BLaER1 treated with 17β-estradiol and CSF1 and Interleukin-3, amounts not matched to agents 10 nM and 100 nM (cell line): ENCODE measurements around the gene ZNF436.

Experiments
- H3K27ac ChIP-seq, 11 experiments: shearing (Covaris generic); formaldehyde crosslinking; 2 replicates each; pipeline ENCODE4 v1.8.1; 2022
- H3K27me3 ChIP-seq, 11 experiments: shearing (Covaris generic); formaldehyde crosslinking; 2 replicates each; pipeline ENCODE4 v1.8.1; 2022
- H3K36me3 ChIP-seq, 11 experiments: shearing (Covaris generic); formaldehyde crosslinking; 2 replicates each; pipeline ENCODE4 v1.8.1; 2022
- H3K4me1 ChIP-seq, 10 experiments: shearing (Covaris generic); formaldehyde crosslinking; 2 replicates each; pipeline ENCODE4 v1.8.1; 2022
- H3K4me2 ChIP-seq, 11 experiments: shearing (Covaris generic); formaldehyde crosslinking; 2 replicates each; pipeline ENCODE4 v1.8.1; 2022
- H3K4me3 ChIP-seq, 10 experiments: shearing (Covaris generic); formaldehyde crosslinking; 2 replicates each; pipeline ENCODE4 v1.8.1; 2022
- H3K9ac ChIP-seq, 11 experiments: shearing (Covaris generic); formaldehyde crosslinking; 2 replicates each; pipeline ENCODE4 v1.8.1; 2022
- H3K9me3 ChIP-seq, 11 experiments: shearing (Covaris generic); formaldehyde crosslinking; replicated peaks in 1 of 11; 2 replicates each; pipeline ENCODE4 v1.8.1; 2022
- H4K20me1 ChIP-seq, 11 experiments: shearing (Covaris generic); formaldehyde crosslinking; 2 replicates each; pipeline ENCODE4 v1.8.1; 2022
- Cebpa-rat ChIP-seq, 11 experiments: shearing (Covaris generic); IDR thresholded peaks; 2 replicates each; pipeline ENCODE4 v1.8.1; 2022

The ZNF436 gene

DNA sequence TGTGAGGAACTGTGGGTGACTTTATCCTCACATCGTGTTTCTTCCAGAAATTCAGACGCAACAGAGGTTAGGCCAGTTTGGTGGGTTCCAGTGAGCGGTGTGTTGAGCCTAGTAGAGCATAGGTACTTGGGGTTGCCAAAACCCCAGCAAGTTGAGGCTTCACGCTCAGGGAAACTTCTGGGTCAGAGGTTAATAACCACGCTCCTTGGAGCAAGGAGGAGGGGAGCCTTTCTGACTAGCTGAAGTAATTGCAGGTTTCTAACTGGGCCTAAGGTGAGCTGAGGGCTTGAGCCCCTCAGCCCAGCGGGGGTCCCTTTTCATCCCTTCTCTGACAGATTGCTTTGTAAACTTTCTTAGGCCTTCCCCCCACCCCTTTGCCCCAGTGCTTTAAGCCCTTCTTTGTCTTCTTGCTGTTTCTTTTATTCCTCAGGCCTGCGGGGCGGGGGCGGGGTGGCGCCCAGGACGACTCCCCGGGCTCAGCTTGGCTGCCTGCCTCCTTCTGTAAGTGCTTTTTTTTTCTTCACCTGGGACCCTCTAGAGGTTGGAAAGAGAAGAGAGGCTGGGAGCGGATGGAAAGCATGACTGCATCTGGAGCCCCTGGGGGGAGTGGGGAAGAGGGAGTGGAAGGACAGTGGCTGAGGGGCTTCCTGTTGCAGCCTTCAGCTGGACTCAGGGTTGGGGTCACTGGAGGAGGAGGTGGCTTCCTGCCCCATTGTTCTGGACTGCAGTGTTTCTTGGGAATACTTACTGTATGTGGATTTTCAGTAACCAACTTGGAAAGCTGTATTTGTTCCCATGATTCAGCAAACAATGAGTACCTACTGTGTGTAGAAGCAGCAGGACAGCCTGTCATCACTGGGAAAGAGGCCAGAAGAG is 1.3 kb upstream of the ZNF436 start:
- Histone ChIP-seq H3K36me3 (peaks cover 10 to 14% (median 12%) of the 10 kb centered on the region in 11 experiments), H4K20me1 (no peaks in the 10 kb centered on the region), H3K9me3 (peaks cover 9 to 13% (median 11%) of the 10 kb centered on the region in 11 experiments), H3K4me3 (peak overlapping the region in 9 of 10 experiments; percentile 6 to 80 (median 76); a peak in 15 of 20 replicates), H3K4me2 (peak overlapping the region; percentile 84 to 97 (median 93)), H3K27ac (peak overlapping the region in 10 of 11 experiments; percentile 85 to 97 (median 93); a peak in 20 of 22 replicates), H3K27me3 (no peaks in the 10 kb centered on the region), H3K9ac (peak overlapping the region; percentile 82 to 96 (median 91); a peak in 20 of 22 replicates), H3K4me1 (peaks cover 37 to 61% (median 45%) of the 10 kb centered on the region in 10 experiments)
- TF ChIP-seq Cebpa-rat (IDR thresholded peaks at IDR 0.05), result no peak

DNA sequence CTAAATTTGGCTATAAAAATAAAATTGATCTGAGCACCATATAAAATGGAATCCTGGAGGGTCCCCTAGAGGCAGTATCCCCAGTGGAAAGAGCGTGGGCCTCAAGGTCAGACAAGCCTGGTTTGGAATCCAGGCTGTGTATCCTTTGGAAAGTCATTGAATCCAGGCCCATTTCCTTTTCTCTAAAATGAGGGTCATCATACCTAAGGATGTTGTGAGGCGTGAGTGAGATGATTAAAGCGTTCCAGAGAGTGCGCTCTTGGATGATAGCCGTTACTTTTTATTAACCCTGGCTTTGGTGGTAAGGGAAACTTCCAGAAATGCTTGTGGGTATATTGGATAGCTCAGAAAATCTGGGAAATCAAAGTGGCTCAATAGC is 683 bp upstream of the ZNF436 start:
- peak overlapping the region; percentile 69 to 94 (median 78); a peak in 19 of 20 replicates for H3K4me3 ChIP-seq
- peaks cover 17 to 21% (median 18%) of the 10 kb centered on the region in 11 experiments for H3K36me3 ChIP-seq
- H3K27ac ChIP-seq, result peak overlapping the region; percentile 85 to 97 (median 93); a peak in 21 of 22 replicates
- H3K9me3 ChIP-seq, result peaks cover 15 to 19% (median 17%) of the 10 kb centered on the region in 11 experiments
- H3K9ac ChIP-seq, result peak overlapping the region; percentile 82 to 96 (median 91)
- H3K4me1 ChIP-seq, result peaks cover 37 to 61% (median 45%) of the 10 kb centered on the region in 10 experiments
- no peaks in the 10 kb centered on the region for H3K27me3 ChIP-seq
- no peaks in the 10 kb centered on the region for H4K20me1 ChIP-seq
- peak overlapping the region; percentile 84 to 97 (median 93) for H3K4me2 ChIP-seq
- TF ChIP-seq Cebpa-rat (IDR thresholded peaks at IDR 0.05), result no peak

DNA sequence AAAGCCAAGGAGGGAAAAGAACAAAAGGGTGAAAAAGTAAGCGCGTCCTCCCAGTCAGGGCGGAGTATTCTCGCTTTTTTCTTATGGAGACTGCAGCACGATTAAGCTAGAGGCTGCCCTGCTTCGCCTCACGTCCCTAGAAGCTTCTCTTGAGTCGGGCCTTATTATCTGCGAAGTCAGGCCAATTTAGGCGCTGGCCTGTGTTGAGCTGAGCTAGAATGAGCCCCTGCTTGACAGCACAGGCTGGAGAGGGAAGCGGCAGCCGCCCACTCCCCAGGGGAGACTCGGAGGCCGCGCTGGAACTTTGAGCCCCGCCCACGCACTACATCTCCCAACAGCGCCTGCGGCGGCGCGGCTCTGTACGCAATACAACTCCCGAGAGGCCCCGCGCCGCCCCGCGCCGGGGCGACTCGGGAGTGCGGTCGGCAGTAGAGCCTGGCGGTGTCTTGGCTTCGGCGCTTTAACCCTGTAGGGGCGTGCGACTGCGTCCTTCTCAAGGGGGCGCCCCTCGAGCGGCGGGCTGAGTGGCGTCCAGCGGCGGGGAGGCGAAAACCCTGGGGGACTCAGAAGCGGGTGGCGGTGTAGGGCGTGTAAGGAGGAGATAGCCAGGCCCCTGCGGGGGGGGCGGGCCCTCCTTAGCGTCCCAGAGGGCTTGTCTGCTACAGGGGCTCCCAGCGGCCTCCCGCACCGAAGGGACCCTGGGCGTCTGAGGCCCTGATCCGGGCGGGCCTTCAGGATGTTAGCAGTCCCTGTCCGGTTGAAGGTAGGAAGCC is 888 bp downstream of the ZNF436 start:
- TF ChIP-seq Cebpa-rat (IDR thresholded peaks at IDR 0.05), result peak in 2 of 11 experiments; percentile 33 to 62; a peak in 1 of 22 replicates
- no peaks in the 10 kb centered on the region for H4K20me1 ChIP-seq
- H3K27me3 ChIP-seq, result no peaks in the 10 kb centered on the region
- H3K27ac ChIP-seq, result peak overlapping the region; percentile 85 to 97 (median 93)
- peak overlapping the region; percentile 84 to 97 (median 93) for H3K4me2 ChIP-seq
- peak overlapping the region; percentile 69 to 94 (median 78) for H3K4me3 ChIP-seq
- H3K36me3 ChIP-seq, result peaks cover 32 to 36% (median 33%) of the 10 kb centered on the region in 11 experiments
- H3K9me3 ChIP-seq, result peaks cover 30 to 35% (median 33%) of the 10 kb centered on the region in 11 experiments
- H3K9ac ChIP-seq, result peak overlapping the region; percentile 82 to 96 (median 91)
- H3K4me1 ChIP-seq, result peaks cover 37 to 56% (median 45%) of the 10 kb centered on the region in 10 experiments

DNA sequence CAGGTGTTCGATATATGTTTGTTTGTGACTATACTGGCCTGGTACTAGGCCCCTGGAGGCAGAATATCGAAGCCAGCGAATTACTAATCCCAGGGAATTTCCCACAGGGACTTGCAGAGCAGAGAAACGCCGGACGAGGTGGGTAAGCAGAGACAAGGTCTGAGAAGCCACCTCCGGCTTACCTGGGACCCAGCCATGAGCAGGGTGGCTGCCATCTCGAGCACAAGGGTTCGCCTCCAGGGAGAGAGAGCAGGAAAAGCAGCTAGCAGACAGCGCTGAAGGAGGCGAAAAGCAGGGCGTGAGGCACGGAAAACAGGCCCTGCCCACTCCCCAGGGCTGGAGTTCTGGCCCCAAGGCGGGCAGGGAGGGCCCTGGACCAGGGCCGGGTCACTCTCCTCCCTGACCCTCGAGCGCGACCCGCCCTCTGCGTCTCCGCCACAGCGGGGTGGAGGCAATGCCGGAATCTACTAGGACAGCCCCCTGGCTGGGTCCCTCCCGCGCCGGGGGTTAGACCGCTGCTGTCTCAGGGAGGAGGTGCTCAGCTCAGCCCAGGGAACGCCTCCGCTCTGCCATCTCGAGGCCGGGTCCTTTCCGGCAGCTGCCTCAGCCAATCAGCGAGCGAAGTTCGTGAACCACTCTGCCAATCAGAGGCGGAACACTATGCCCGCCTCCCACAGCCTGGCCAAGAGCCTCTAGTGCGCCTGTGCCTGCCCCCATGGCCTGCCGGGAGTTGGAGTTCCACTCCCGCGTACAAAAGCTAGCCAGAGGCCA is 1.7 kb downstream of the ZNF436 start:
- Histone ChIP-seq H3K4me3 (peak overlapping the region; percentile 69 to 94 (median 78)), H3K9ac (peak overlapping the region; percentile 82 to 96 (median 91)), H3K36me3 (peaks cover 40 to 44% (median 41%) of the 10 kb centered on the region in 11 experiments), H3K9me3 (peaks cover 38 to 43% (median 41%) of the 10 kb centered on the region in 11 experiments), H3K27ac (peak overlapping the region; percentile 85 to 97 (median 93)), H3K27me3 (no peaks in the 10 kb centered on the region), H3K4me1 (peaks cover 37 to 49% (median 45%) of the 10 kb centered on the region in 10 experiments), H3K4me2 (peak overlapping the region; percentile 84 to 97 (median 94)), H4K20me1 (no peaks in the 10 kb centered on the region)
- no peak for TF ChIP-seq Cebpa-rat (IDR thresholded peaks at IDR 0.05)

DNA sequence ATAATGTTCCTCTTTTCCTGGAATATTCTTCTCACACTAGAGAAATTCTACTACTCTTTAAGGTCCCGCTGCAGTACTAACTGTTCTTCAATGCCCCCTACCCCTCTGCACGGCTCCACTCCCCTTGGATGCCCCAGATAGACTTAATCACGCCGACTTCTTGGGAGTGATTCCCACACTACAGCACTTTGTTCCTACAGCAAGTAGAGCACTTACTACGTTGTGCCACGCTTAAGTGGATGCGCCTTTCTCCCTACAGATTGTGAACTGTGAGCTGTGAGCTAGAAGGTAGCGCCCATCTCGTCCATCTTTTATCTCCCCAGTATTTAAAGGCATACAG is 2.2 kb downstream of the ZNF436 start:
- TF ChIP-seq Cebpa-rat (IDR thresholded peaks at IDR 0.05), result no peak
- Histone ChIP-seq H3K9ac (peak overlapping the region; percentile 82 to 96 (median 91)), H3K4me1 (peaks cover 36 to 43% (median 40%) of the 10 kb centered on the region in 10 experiments), H3K27ac (peak overlapping the region; percentile 69 to 97 (median 93); a peak in 20 of 22 replicates), H3K36me3 (peaks cover 46 to 50% (median 46%) of the 10 kb centered on the region in 11 experiments), H3K9me3 (peaks cover 44 to 48% (median 46%) of the 10 kb centered on the region in 11 experiments), H3K4me2 (peak overlapping the region; percentile 74 to 97 (median 93)), H3K27me3 (peaks cover 0 to 5% (median 0%) of the 10 kb centered on the region in 11 experiments; a peak in 2 of 22 replicates), H3K4me3 (peak overlapping the region; percentile 69 to 94 (median 78)), H4K20me1 (no peaks in the 10 kb centered on the region)

DNA sequence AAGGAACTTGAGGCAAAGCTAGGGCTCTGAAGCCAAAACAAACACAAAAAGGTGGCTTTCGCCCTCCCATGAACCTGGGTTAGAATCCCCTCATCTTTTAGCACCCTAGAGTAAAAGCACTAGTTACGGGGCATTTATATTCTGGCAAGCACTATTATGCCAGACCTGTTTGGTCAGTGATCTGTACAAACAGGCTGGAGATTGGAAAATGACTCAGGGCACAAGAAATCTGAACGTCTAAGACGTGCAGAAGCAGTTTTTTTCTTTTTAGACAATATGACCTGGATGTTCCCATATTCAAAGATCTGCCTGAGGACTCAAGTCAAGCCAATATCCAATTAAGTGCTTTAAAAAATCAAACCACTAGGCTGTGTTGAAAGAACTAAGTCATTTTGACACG is 3.0 kb downstream of the ZNF436 start:
- H3K9ac ChIP-seq, result no peak overlapping the region
- peaks cover 0 to 7% (median 0%) of the 10 kb centered on the region in 11 experiments; a peak in 2 of 22 replicates for H3K27me3 ChIP-seq
- no peak overlapping the region for H3K27ac ChIP-seq
- H3K9me3 ChIP-seq, result peaks cover 52 to 57% (median 54%) of the 10 kb centered on the region in 11 experiments
- no peak for TF ChIP-seq Cebpa-rat (IDR thresholded peaks at IDR 0.05)
- H3K4me3 ChIP-seq, result peak overlapping the region in 6 of 10 experiments; percentile 69 to 87 (median 78); a peak in 4 of 20 replicates
- H3K36me3 ChIP-seq, result peaks cover 54 to 58% (median 55%) of the 10 kb centered on the region in 11 experiments
- peaks cover 28 to 35% (median 31%) of the 10 kb centered on the region in 10 experiments for H3K4me1 ChIP-seq
- H4K20me1 ChIP-seq, result no peaks in the 10 kb centered on the region
- peak overlapping the region in 8 of 11 experiments; percentile 84 to 97 (median 94); a peak in 10 of 22 replicates for H3K4me2 ChIP-seq

DNA sequence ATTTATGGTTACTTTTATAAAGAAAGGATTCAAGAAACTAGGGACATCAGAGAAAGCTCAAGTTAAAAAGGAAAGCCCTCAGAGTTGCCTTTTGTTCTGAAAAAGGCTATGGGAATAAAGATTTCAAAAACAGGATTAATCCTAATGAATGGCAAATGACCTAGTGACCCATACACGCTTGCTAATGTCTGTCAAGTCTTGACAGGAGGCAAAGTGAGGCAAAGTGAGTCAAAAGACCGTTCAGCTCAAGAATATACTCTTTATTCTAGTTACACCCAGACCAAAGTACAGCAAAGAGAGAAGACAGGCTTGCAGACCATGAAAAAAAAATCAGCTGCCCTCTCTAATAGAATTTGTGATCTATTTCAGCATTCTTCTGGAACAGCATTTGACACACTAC is 3.5 kb downstream of the ZNF436 start:
- H3K4me2 ChIP-seq, result peak overlapping the region in 1 of 11 experiments; percentile 91; a peak in 2 of 22 replicates
- TF ChIP-seq Cebpa-rat (IDR thresholded peaks at IDR 0.05), result no peak
- peaks cover 0 to 7% (median 0%) of the 10 kb centered on the region in 11 experiments; a peak in 2 of 22 replicates for H3K27me3 ChIP-seq
- peak overlapping the region in 2 of 10 experiments; percentile 80 to 81; a peak in 3 of 20 replicates for H3K4me3 ChIP-seq
- H3K4me1 ChIP-seq, result peaks cover 24 to 31% (median 27%) of the 10 kb centered on the region in 10 experiments
- H3K9ac ChIP-seq, result no peak overlapping the region
- peaks cover 57 to 61% (median 59%) of the 10 kb centered on the region in 11 experiments for H3K9me3 ChIP-seq
- peaks cover 58 to 62% (median 59%) of the 10 kb centered on the region in 11 experiments for H3K36me3 ChIP-seq
- H4K20me1 ChIP-seq, result no peaks in the 10 kb centered on the region
- H3K27ac ChIP-seq, result no peak overlapping the region
